ENCODE data around the gene AGO3. TPM values are rescaled to one million over a fixed set of nuclear protein-coding genes. Genes with fewer than 3 reads are reported as not detected.

Gene AGO3
- total and polyA plus RNA-seq, 2 experiments from 2014 or later: 19.2 to 27.3 TPM

- Histone ChIP-seq H3F3A (replicated peaks; ENCODE audit: low read depth) (0 out of 2 replicates have a peak, but pooled peaks cover 4% of the 10 kb centered on the region), H3K4me1 (ENCODE audit: insufficient read depth) (peaks cover 6% of the 10 kb centered on the region), H3K36me3 (ENCODE audit: insufficient read depth) (no peaks in the 10 kb centered on the region), H3K27ac (ENCODE audit: low read depth) (no peak overlapping the region), H3K79me2 (replicated peaks; ENCODE audit: insufficient read depth) (no peaks in the 10 kb centered on the region), H3K4me3 (no peak overlapping the region), H3K4me2 (no peak overlapping the region), H4K20me1 (replicated peaks; ENCODE audit: insufficient read depth) (no peaks in the 10 kb centered on the region), H3K9me2 (ENCODE audit: insufficient read depth) (no peaks in the 10 kb centered on the region), H2AFZ (no peak overlapping the region), H3K27me3 (ENCODE audit: insufficient read depth) (no peaks in the 10 kb centered on the region)
- no peak overlapping the region for H3K4me3 Mint-ChIP-seq
- DNase-seq (ENCODE audit: low spot score): no peak
- peaks cover 13% of the 10 kb centered on the region for H3K4me1 Mint-ChIP-seq
- peaks cover 7% of the 10 kb centered on the region for H3K27me3 Mint-ChIP-seq (ENCODE audit: insufficient read depth, low read depth, poor library complexity)
- ATAC-seq: no peak
- TF ChIP-seq ZNF114 (CRISPR knock-in tag; IDR thresholded peaks at IDR 0.05): no peak
- no peak for TF ChIP-seq ZNF462 (CRISPR knock-in tag; IDR thresholded peaks at IDR 0.05)
- TF ChIP-seq NANOG (IDR thresholded peaks at IDR 0.05; ENCODE audit: borderline replicate concordance): no peak
- TF ChIP-seq STAT1 (IDR thresholded peaks at IDR 0.05; ENCODE audit: unreplicated experiment): no peak
- no peak for TF ChIP-seq ETS1 (IDR thresholded peaks at IDR 0.05)
- no peak for TF ChIP-seq EZH2phosphoT487 (IDR thresholded peaks at IDR 0.05; ENCODE audit: unreplicated experiment)
- TF ChIP-seq ZNF331 (CRISPR knock-in tag; IDR thresholded peaks at IDR 0.05; ENCODE audit: low read depth): no peak
- no peak for TF ChIP-seq REST (IDR thresholded peaks at IDR 0.05; ENCODE audit: unreplicated experiment)
- no peak for TF ChIP-seq EZH2 (IDR thresholded peaks at IDR 0.05; ENCODE audit: low read depth, unreplicated experiment)
- no peak for TF ChIP-seq POLR2AphosphoS5 (IDR thresholded peaks at IDR 0.05; ENCODE audit: low read depth)
- no peak for TF ChIP-seq CREB1 (CRISPR knock-in tag; IDR thresholded peaks at IDR 0.05; ENCODE audit: low read depth)
- TF ChIP-seq CTCF (conservative IDR thresholded peaks at IDR 0.05; ENCODE audit: low read depth in 2 of 2): no peak
- TF ChIP-seq JUNB (IDR thresholded peaks at IDR 0.05; ENCODE audit: unreplicated experiment): no peak
- H3K27ac Mint-ChIP-seq: no peak overlapping the region
- H3K36me3 Mint-ChIP-seq (ENCODE audit: low read depth): no peaks in the 10 kb centered on the region
- H3K9me3 Mint-ChIP-seq: no peaks in the 10 kb centered on the region; the same call in 2 of the 3 replicates
Observed at GRCh38 chr1:36101546-36101945, 170.6 kb downstream of the AGO3 start.
